ENCODE results near the gene KIAA1549.

GRCh38 chr7:138902161-138902560, 79.0 kb downstream of the KIAA1549 start:
- TF ChIP-seq RCOR1 (IDR thresholded peaks at IDR 0.05; ENCODE audit: borderline replicate concordance in 1 of 2, low read depth in 2 of 2, low read length in 2 of 2) (no peak), SIN3A (IDR thresholded peaks at IDR 0.05; ENCODE audit: borderline replicate concordance in 2 of 2, control insufficient read depth in 1 of 2, low read depth in 2 of 2, low read length in 2 of 2) (no peak), KLF10 (CRISPR knock-in tag; IDR thresholded peaks at IDR 0.05) (no peak), CTCF (IDR thresholded peaks at IDR 0.05 in 2 of 3, conservative IDR thresholded peaks at IDR 0.05 in 1 of 3; ENCODE audit: insufficient read depth in 2 of 3, low read depth in 1 of 3, low read length in 3 of 3) (no peak), NR0B1 (IDR thresholded peaks at IDR 0.05; ENCODE audit: partially characterized antibody) (no peak), IRF1 (CRISPR knock-in tag; IDR thresholded peaks at IDR 0.05; ENCODE audit: borderline replicate concordance) (no peak), ZNF449 (CRISPR knock-in tag; IDR thresholded peaks at IDR 0.05) (no peak)
